Right lobe of liver (tissue), 4 donors: ENCODE measurements around the gene LAD1.

ENCODE experiments used
- POLR2A ChIP-seq: fragments of 450-650 bp; IDR thresholded peaks from one replicate; pipeline ENCODE4 v1.6.1; 2017; ENCODE audit warnings: antibody characterized with exemption, mild to moderate bottlenecking
- TF ChIP-seq, protein P1 (sequence below), 4 donors: fragments of 200-600 bp in 3 of 4; fragments of 450-650 bp in 1 of 4; IDR thresholded peaks; one replicate each; pipeline versions ENCODE4 v1.5.1 to v1.8.0; 2016 to 2022; ENCODE audit warnings: antibody characterized with exemption in 4 of 4, mild to moderate bottlenecking in 2 of 4
- donor health status: DM: no; HTN: no; CAD: no.
- donor health status: DM: no; HTN: no; CAD: no.
- donor health status: DM: no; HTN: yes; CAD: no.

DNA sequence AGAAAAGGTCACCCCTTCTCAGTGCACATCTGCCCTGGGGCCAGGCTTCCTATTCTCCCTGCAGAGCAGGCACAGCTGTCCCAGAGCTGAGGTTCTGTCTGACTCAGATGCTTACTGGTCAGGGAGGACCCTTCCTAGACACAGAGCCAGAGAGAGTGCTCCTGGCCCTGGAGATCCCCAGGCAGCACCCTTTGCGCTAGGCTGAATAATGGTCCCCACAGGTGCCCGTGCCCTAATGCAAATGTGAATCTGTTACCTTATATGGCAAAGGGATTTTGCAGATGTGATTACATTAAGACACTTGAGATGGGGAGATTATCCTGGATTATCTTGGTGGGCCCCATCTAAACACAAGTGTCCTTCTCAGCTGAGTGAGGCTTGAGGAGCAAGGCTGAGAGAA is 25.0 kb upstream of the LAD1 start:
- TF ChIP-seq, protein P1, sequence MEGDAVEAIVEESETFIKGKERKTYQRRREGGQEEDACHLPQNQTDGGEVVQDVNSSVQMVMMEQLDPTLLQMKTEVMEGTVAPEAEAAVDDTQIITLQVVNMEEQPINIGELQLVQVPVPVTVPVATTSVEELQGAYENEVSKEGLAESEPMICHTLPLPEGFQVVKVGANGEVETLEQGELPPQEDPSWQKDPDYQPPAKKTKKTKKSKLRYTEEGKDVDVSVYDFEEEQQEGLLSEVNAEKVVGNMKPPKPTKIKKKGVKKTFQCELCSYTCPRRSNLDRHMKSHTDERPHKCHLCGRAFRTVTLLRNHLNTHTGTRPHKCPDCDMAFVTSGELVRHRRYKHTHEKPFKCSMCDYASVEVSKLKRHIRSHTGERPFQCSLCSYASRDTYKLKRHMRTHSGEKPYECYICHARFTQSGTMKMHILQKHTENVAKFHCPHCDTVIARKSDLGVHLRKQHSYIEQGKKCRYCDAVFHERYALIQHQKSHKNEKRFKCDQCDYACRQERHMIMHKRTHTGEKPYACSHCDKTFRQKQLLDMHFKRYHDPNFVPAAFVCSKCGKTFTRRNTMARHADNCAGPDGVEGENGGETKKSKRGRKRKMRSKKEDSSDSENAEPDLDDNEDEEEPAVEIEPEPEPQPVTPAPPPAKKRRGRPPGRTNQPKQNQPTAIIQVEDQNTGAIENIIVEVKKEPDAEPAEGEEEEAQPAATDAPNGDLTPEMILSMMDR (IDR thresholded peaks at IDR 0.05), result no peak
- no peak for TF ChIP-seq POLR2A
